HCT116 (cell line): ENCODE results near the gene TEPSIN. TPM values are rescaled to one million over a fixed set of nuclear protein-coding genes. Genes with fewer than 3 reads are reported as not detected.

Experiments
- ATAC-seq: fragments of 200-7000 bp; cut with Tn5 transposase; 2 replicates; pipeline ENCODE4 v1.9.1; 2020; ENCODE audit warnings: mild to moderate bottlenecking, moderate library complexity
- BruUV-seq: library from RNA; stranded (reverse); fragments of 400-500 nt; replicated peaks from 2 replicates; lab custom pipeline; 2021; lab: Mats Ljungman, UMichigan
- CTCF ChIA-PET: fragments of 300-600 bp; sonication (Branson Sonifier 250); formaldehyde crosslinking; loops from one replicate; lab custom pipeline; 2021; ENCODE audit warnings: antibody characterized with exemption; lab: Charles Lee
- POLR2A ChIA-PET: fragments of 300-600, 350-600 bp; sonication (Branson Sonifier 250); formaldehyde crosslinking; loops from one replicate; lab custom pipeline; 2021; ENCODE audit warnings: antibody characterized with exemption; lab: Charles Lee
- RAD21 ChIA-PET, 2 experiments: fragments of 300-600 bp; sonication (Branson Sonifier 250); formaldehyde crosslinking; loops; one replicate each; lab custom pipeline; 2023; ENCODE audit warnings: low total read pairs in 2 of 2; ENCODE audit not compliant: uncharacterized antibody in 2 of 2, unreplicated experiment in 2 of 2, low non-redundant PET in 1 of 2; lab: Charles Lee
- DNase-seq: peaks from one replicate; pipeline ENCODE4 v3.0.0-alpha.2; 2010; ENCODE audit warnings: low read depth, low spot score
- H2AFZ ChIP-seq: fragments of 200-600 bp; shearing (Covaris generic), sonication (generic); 2 replicates; pipeline ENCODE4 v1.6.1; 2017; ENCODE audit warnings: low read depth, mixed run types, mixed read lengths, antibody characterized with exemption, low read length; ENCODE audit not compliant: poor library complexity, severe bottlenecking
- H3K27ac ChIP-seq: 2 replicates; pipeline ENCODE4 v1.5.1; 2012; ENCODE audit warnings: low read depth, low read length
- H3K27me3 ChIP-seq: fragments of 200-600 bp; sonication (generic); 2 replicates; pipeline ENCODE4 v1.6.1; 2016; ENCODE audit warnings: mixed run types, low read length, mixed read lengths; ENCODE audit not compliant: insufficient read depth
- H3K36me3 ChIP-seq, 2 experiments: fragments of 200-500 bp in 1 of 2; fragments of 200-600 bp in 1 of 2; sonication (Bioruptor generic) in 1 of 2; sonication (generic) in 1 of 2; 2 replicates each; pipeline versions ENCODE4 v1.5.1 to v1.6.1; 2014 to 2016; ENCODE audit warnings: low read length in 2 of 2, inconsistent platforms in 1 of 2, mixed read lengths in 1 of 2, mixed run types in 1 of 2; ENCODE audit not compliant: insufficient read depth in 2 of 2, control insufficient read depth in 1 of 2
- H3K4me1 ChIP-seq, 2 experiments: fragments of 200-600 bp in 1 of 2; sonication (generic) in 1 of 2; 2 replicates each; pipeline versions ENCODE4 v1.5.1 to v1.6.1; 2012 to 2017; ENCODE audit warnings: low read length in 2 of 2, inconsistent platforms in 1 of 2, mild to moderate bottlenecking in 1 of 2, mixed read lengths in 1 of 2, mixed run types in 1 of 2, moderate library complexity in 1 of 2; ENCODE audit not compliant: insufficient read depth in 2 of 2, control insufficient read depth in 1 of 2
- H3K4me2 ChIP-seq: fragments of 200-600 bp; sonication (generic); 2 replicates; pipeline ENCODE4 v1.6.1; 2017; ENCODE audit warnings: mixed run types, low read length, mixed read lengths
- H3K4me3 ChIP-seq, 2 experiments: fragments of 200-600 bp in 1 of 2; sonication (generic) in 1 of 2; replicated peaks in 1 of 2; 2 replicates each; pipeline ENCODE4 v1.5.1; 2011 to 2016; ENCODE audit warnings: low read length in 2 of 2, control low read depth in 1 of 2, low read depth in 1 of 2, mild to moderate bottlenecking in 1 of 2, mixed read lengths in 1 of 2, mixed run types in 1 of 2
- H3K79me2 ChIP-seq: fragments of 200-600 bp; sonication (generic); 2 replicates; pipeline ENCODE4 v1.6.1; 2017; ENCODE audit warnings: mild to moderate bottlenecking, mixed run types, low read length, moderate library complexity, mixed read lengths; ENCODE audit not compliant: insufficient read depth
- H3K9ac ChIP-seq: fragments of 200-600 bp; sonication (generic); 2 replicates; pipeline ENCODE4 v1.6.1; 2016; ENCODE audit warnings: low read length, mixed read lengths
- H3K9me2 ChIP-seq: fragments of 200-600 bp; sonication (generic), shearing (Covaris generic); 2 replicates; pipeline ENCODE4 v1.6.1; 2017; ENCODE audit warnings: mixed run types, mild to moderate bottlenecking, moderate library complexity; ENCODE audit not compliant: insufficient read depth
- H3K9me3 ChIP-seq, 2 experiments: fragments of 200-500 bp in 1 of 2; fragments of 200-600 bp in 1 of 2; sonication (Bioruptor generic) in 1 of 2; sonication (generic) in 1 of 2; 2 replicates each; pipeline ENCODE4 v1.6.1; 2014 to 2017; ENCODE audit warnings: low read length in 2 of 2, mixed read lengths in 2 of 2, inconsistent platforms in 1 of 2, low read depth in 1 of 2, mild to moderate bottlenecking in 1 of 2, mixed run types in 1 of 2, moderate library complexity in 1 of 2; ENCODE audit not compliant: control insufficient read depth in 1 of 2, insufficient read depth in 1 of 2
- H4K20me1 ChIP-seq: fragments of 200-600 bp; sonication (generic), shearing (Covaris generic); 2 replicates; pipeline ENCODE4 v1.6.1; 2017; ENCODE audit warnings: mixed run types, mild to moderate bottlenecking, moderate library complexity; ENCODE audit not compliant: insufficient read depth
- CBX3 ChIP-seq: IDR thresholded peaks from 2 replicates; pipeline ENCODE4 v1.6.1; 2012; ENCODE audit warnings: low read depth
- EGR1 ChIP-seq: IDR thresholded peaks from 2 replicates; pipeline ENCODE4 v1.6.1; 2012; ENCODE audit warnings: low read depth
- ELF1 ChIP-seq: IDR thresholded peaks from 2 replicates; pipeline ENCODE4 v1.6.1; 2012; ENCODE audit warnings: low read depth, borderline replicate concordance
- EZH2 ChIP-seq: fragments of 200-600 bp; sonication (generic); IDR thresholded peaks from 2 replicates; pipeline ENCODE4 v1.6.1; 2017; ENCODE audit warnings: antibody characterized with exemption, mixed run types
- FOSL1 ChIP-seq: IDR thresholded peaks from 2 replicates; pipeline ENCODE4 v1.6.1; 2012; ENCODE audit warnings: low read depth
- JUND ChIP-seq: IDR thresholded peaks from 2 replicates; pipeline ENCODE4 v1.6.1; 2012
- POLR2A ChIP-seq: IDR thresholded peaks from 2 replicates; pipeline ENCODE4 v1.7.0; 2011; ENCODE audit warnings: borderline replicate concordance; ENCODE audit not compliant: insufficient read depth, insufficient read length; ENCODE audit errors: extremely low read depth
- POLR2AphosphoS5 ChIP-seq: IDR thresholded peaks from 2 replicates; pipeline ENCODE4 v1.6.1; 2011; ENCODE audit warnings: mild to moderate bottlenecking, low read depth, low read length, moderate library complexity
- RAD21 ChIP-seq: IDR thresholded peaks from 2 replicates; pipeline ENCODE4 v1.6.1; 2012; ENCODE audit warnings: low read depth, mild to moderate bottlenecking
- SIN3A ChIP-seq: IDR thresholded peaks from 2 replicates; pipeline ENCODE4 v1.6.1; 2012; ENCODE audit warnings: low read depth
- intact Hi-C: fragments of 100-400 bp; cut with micrococcal nuclease; formaldehyde crosslinking; loops from 2 replicates; pipeline ENCODE4 v1.10.0; 2022
- total RNA-seq: library from RNA; stranded (reverse); gene quantifications from one replicate; pipeline ENCODE4 v1.2.1, GENCODE V29; 2021; ENCODE audit not compliant: unreplicated experiment
- TF ChIP-seq, protein P1 (sequence below): IDR thresholded peaks from 2 replicates; pipeline ENCODE4 v1.6.1; 2011; ENCODE audit warnings: mild to moderate bottlenecking, low read length, moderate library complexity; ENCODE audit not compliant: insufficient replicate concordance; ENCODE audit errors: extremely low read depth
- TF ChIP-seq, protein P2 (sequence below): IDR thresholded peaks from 2 replicates; pipeline ENCODE4 v1.6.1; 2012
- TF ChIP-seq, protein P3 (sequence below), 3 experiments: fragments of 200-600 bp in 1 of 3; sonication (generic) in 1 of 3; IDR thresholded peaks in 2 of 3; conservative IDR thresholded peaks in 1 of 3; 2 replicates each; pipeline ENCODE4 v1.5.1; 2012 to 2017; ENCODE audit warnings: low read depth in 2 of 3, low read length in 2 of 3, antibody characterized with exemption in 1 of 3, borderline replicate concordance in 1 of 3, control low read depth in 1 of 3, mild to moderate bottlenecking in 1 of 3, mixed read lengths in 1 of 3, mixed run types in 1 of 3, moderate library complexity in 1 of 3; ENCODE audit not compliant: insufficient read depth in 1 of 3
- TF ChIP-seq, protein P4 (sequence below): IDR thresholded peaks from 2 replicates; pipeline ENCODE4 v1.6.1; 2012

Gene TEPSIN
- total RNA-seq, 1 experiment from 2014 or later = 50.6 TPM

DNA sequence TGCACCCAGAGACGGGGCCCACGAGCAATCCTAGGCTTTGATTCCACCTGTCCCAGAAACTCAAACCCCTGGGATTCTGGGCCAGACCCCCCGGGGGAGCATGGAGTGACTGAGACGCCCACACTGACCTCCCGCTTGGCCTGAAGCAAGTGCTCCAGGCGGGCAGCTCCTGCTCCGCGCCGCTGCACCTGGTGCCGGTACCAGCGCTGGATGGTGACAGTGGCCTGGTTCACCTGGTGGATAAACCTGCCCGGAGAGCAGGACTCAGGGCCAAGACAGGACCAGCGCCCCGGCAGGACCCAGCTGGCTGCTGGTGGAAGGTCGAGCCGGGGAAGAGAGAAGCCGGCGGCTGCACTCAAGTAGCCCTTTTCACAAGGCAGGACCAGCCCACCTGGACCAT lies 38.7 kb downstream of the TEPSIN start:
- TF ChIP-seq POLR2A = no peak
- no peak for TF ChIP-seq CBX3
- TF ChIP-seq POLR2AphosphoS5 = no peak
- TF ChIP-seq, protein P1, sequence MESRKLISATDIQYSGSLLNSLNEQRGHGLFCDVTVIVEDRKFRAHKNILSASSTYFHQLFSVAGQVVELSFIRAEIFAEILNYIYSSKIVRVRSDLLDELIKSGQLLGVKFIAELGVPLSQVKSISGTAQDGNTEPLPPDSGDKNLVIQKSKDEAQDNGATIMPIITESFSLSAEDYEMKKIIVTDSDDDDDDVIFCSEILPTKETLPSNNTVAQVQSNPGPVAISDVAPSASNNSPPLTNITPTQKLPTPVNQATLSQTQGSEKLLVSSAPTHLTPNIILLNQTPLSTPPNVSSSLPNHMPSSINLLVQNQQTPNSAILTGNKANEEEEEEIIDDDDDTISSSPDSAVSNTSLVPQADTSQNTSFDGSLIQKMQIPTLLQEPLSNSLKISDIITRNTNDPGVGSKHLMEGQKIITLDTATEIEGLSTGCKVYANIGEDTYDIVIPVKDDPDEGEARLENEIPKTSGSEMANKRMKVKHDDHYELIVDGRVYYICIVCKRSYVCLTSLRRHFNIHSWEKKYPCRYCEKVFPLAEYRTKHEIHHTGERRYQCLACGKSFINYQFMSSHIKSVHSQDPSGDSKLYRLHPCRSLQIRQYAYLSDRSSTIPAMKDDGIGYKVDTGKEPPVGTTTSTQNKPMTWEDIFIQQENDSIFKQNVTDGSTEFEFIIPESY = no peak
- TF ChIP-seq SIN3A = no peak
- no peak for TF ChIP-seq ELF1
- TF ChIP-seq, protein P2, sequence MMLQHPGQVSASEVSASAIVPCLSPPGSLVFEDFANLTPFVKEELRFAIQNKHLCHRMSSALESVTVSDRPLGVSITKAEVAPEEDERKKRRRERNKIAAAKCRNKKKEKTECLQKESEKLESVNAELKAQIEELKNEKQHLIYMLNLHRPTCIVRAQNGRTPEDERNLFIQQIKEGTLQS = no peak
- TF ChIP-seq, protein P3, sequence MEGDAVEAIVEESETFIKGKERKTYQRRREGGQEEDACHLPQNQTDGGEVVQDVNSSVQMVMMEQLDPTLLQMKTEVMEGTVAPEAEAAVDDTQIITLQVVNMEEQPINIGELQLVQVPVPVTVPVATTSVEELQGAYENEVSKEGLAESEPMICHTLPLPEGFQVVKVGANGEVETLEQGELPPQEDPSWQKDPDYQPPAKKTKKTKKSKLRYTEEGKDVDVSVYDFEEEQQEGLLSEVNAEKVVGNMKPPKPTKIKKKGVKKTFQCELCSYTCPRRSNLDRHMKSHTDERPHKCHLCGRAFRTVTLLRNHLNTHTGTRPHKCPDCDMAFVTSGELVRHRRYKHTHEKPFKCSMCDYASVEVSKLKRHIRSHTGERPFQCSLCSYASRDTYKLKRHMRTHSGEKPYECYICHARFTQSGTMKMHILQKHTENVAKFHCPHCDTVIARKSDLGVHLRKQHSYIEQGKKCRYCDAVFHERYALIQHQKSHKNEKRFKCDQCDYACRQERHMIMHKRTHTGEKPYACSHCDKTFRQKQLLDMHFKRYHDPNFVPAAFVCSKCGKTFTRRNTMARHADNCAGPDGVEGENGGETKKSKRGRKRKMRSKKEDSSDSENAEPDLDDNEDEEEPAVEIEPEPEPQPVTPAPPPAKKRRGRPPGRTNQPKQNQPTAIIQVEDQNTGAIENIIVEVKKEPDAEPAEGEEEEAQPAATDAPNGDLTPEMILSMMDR (IDR thresholded peaks at IDR 0.05 in 2 of 3, conservative IDR thresholded peaks at IDR 0.05 in 1 of 3; ENCODE audit: borderline replicate concordance in 1 of 3, insufficient read depth in 1 of 3, low read depth in 2 of 3, low read length in 2 of 3) = no peak
- TF ChIP-seq EGR1 = no peak
- no peak for TF ChIP-seq FOSL1
- TF ChIP-seq RAD21 = no peak
- TF ChIP-seq EZH2 = no peak
- TF ChIP-seq, protein P4, sequence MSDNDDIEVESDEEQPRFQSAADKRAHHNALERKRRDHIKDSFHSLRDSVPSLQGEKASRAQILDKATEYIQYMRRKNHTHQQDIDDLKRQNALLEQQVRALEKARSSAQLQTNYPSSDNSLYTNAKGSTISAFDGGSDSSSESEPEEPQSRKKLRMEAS = no peak
- TF ChIP-seq JUND = no peak
- ChIA-PET RAD21 (no interaction called here), CTCF (interaction anchor here (0.6 to 2.2 kb wide), 4 partner anchors 23 to 1498 kb away, joined by 3 to 6 read pairs (median 5); partner anchors contain the start of genes CEP131 and RAB40B), POLR2A (interaction anchor here (1.3 kb wide), 1 partner anchor 23 kb away, joined by 5 read pairs; the partner anchor contains the start of gene CEP131)
- Histone ChIP-seq H3K79me2 (no peaks in the 10 kb centered on the region), H3K9me3 (no peaks in the 10 kb centered on the region), H3K4me1 (peaks cover 0 to 8% of the 10 kb centered on the region in 2 experiments; a peak in 1 of 4 replicates), H3K9ac (no peak overlapping the region), H3K4me2 (no peak overlapping the region), H3K9me2 (no peaks in the 10 kb centered on the region), H3K4me3 (no peak overlapping the region), H2AFZ (no peak overlapping the region), H4K20me1 (no peaks in the 10 kb centered on the region), H3K36me3 (peaks cover 0 to 8% of the 10 kb centered on the region in 2 experiments), H3K27me3 (no peaks in the 10 kb centered on the region), H3K27ac (no peak overlapping the region; the same call in 1 of the 2 replicates)
- no TSS peak for BruUV-seq
- intact Hi-C loops = loop anchor here (1.0 kb wide), 1 partner anchor 58 kb away; no protein-coding TSS in a partner anchor
- ATAC-seq = no peak
- DNase-seq = no peak
